DND-41 (cell line): ENCODE results near the gene TEX38.
A peak's percentile ranks its signal among the peaks of the same experiment; 100 is the strongest.

ENCODE experiments used
- ATAC-seq: fragments of 200-7000 bp; cut with Tn5 transposase; 3 replicates; pipeline ENCODE4 v1.9.1; 2021; ENCODE audit warnings: low read depth; ENCODE audit not compliant: insufficient read depth
- DNase-seq: peaks from one replicate; pipeline ENCODE4 v3.0.0-alpha.2; 2020
- H2AFZ ChIP-seq: 2 replicates; pipeline ENCODE4 v1.6.0; 2012; ENCODE audit warnings: low read depth, low read length
- H3K27ac ChIP-seq: 2 replicates; pipeline ENCODE4 v1.5.1; 2012; ENCODE audit warnings: low read length, inconsistent platforms
- H3K27me3 ChIP-seq: fragments of 200-600 bp; sonication (generic); 2 replicates; pipeline ENCODE4 v1.6.0; 2012; ENCODE audit warnings: low read length, mild to moderate bottlenecking, inconsistent platforms; ENCODE audit not compliant: insufficient read depth, poor library complexity
- H3K36me3 ChIP-seq: 2 replicates; pipeline ENCODE4 v1.5.1; 2012; ENCODE audit warnings: low read length, inconsistent platforms; ENCODE audit not compliant: insufficient read depth
- H3K4me1 ChIP-seq: 2 replicates; pipeline ENCODE4 v1.5.1; 2012; ENCODE audit warnings: mild to moderate bottlenecking, low read length; ENCODE audit not compliant: insufficient read depth
- H3K4me2 ChIP-seq: 2 replicates; pipeline ENCODE4 v1.6.0; 2012; ENCODE audit warnings: mild to moderate bottlenecking, moderate library complexity, low read length, inconsistent platforms; ENCODE audit not compliant: insufficient read depth
- H3K4me3 ChIP-seq, 2 experiments: fragments of 200-600 bp in 1 of 2; shearing (Covaris generic) in 1 of 2; 2 replicates each; pipeline ENCODE4 v1.5.1; 2012 to 2016; ENCODE audit warnings: inconsistent platforms in 2 of 2, low read length in 2 of 2, mild to moderate bottlenecking in 2 of 2, low read depth in 1 of 2, moderate library complexity in 1 of 2
- H3K79me2 ChIP-seq: 2 replicates; pipeline ENCODE4 v1.6.0; 2012; ENCODE audit warnings: low read length, inconsistent platforms; ENCODE audit not compliant: insufficient read depth
- H3K9ac ChIP-seq: 2 replicates; pipeline ENCODE4 v1.6.0; 2012; ENCODE audit warnings: low read depth, mild to moderate bottlenecking, inconsistent platforms, low read length, moderate library complexity
- H3K9me3 ChIP-seq: 2 replicates; pipeline ENCODE4 v1.5.1; 2012; ENCODE audit warnings: low read length, moderate library complexity, mild to moderate bottlenecking, inconsistent platforms; ENCODE audit not compliant: insufficient read depth, severe bottlenecking
- H4K20me1 ChIP-seq: 2 replicates; pipeline ENCODE4 v1.6.0; 2012; ENCODE audit warnings: low read length; ENCODE audit not compliant: insufficient read depth
- EZH2 ChIP-seq: IDR thresholded peaks from 3 replicates; pipeline ENCODE4 v1.6.1; 2012; ENCODE audit warnings: borderline replicate concordance, low read depth, mild to moderate bottlenecking, moderate library complexity, low read length, inconsistent platforms; ENCODE audit not compliant: severe bottlenecking
- TF ChIP-seq, protein P1 (sequence below): IDR thresholded peaks from 2 replicates; pipeline ENCODE4 v1.5.1; 2012; ENCODE audit warnings: borderline replicate concordance, low read length, moderate library complexity, mild to moderate bottlenecking; ENCODE audit not compliant: poor library complexity, severe bottlenecking; ENCODE audit errors: extremely low read depth

The TEX38 gene

DNA sequence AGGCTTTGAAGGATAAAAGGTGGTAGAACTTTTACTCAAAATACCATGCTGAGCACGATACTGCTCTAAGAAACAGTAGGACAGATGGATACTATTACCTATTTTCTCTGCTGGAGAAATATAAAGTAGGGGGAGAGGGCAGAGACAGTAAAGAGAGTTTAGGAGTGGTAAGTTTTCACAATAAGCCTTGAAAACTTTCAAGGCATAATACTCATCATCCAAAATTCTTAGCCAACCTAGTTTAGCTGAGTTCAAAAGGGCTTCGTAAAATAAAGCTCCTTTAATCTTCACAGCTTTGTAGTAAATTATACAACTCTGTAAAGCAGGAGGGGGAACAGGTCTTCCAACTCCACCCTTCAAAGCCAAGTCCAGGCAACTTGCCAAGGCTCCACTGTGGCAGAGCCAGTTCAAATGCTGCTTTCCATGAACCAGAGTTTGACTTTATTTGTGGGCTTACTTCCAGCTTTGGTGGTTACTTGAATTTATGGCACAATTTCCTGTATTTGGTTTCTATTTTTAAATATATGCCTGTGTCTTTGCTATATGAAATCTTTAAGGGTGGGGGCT is 15.5 kb downstream of the TEX38 start:
- Histone ChIP-seq H3K4me3 (no peak overlapping the region), H2AFZ (no peak overlapping the region), H3K27me3 (no peaks in the 10 kb centered on the region), H3K4me1 (peaks cover 14% of the 10 kb centered on the region), H3K27ac (no peak overlapping the region), H3K79me2 (no peaks in the 10 kb centered on the region), H3K36me3 (peaks cover 98% of the 10 kb centered on the region), H3K4me2 (no peak overlapping the region), H3K9ac (no peak overlapping the region), H4K20me1 (peaks cover 2% of the 10 kb centered on the region; the same call in 1 of the 2 replicates), H3K9me3 (no peaks in the 10 kb centered on the region)
- peak; percentile 73 for DNase-seq
- TF ChIP-seq, protein P1, sequence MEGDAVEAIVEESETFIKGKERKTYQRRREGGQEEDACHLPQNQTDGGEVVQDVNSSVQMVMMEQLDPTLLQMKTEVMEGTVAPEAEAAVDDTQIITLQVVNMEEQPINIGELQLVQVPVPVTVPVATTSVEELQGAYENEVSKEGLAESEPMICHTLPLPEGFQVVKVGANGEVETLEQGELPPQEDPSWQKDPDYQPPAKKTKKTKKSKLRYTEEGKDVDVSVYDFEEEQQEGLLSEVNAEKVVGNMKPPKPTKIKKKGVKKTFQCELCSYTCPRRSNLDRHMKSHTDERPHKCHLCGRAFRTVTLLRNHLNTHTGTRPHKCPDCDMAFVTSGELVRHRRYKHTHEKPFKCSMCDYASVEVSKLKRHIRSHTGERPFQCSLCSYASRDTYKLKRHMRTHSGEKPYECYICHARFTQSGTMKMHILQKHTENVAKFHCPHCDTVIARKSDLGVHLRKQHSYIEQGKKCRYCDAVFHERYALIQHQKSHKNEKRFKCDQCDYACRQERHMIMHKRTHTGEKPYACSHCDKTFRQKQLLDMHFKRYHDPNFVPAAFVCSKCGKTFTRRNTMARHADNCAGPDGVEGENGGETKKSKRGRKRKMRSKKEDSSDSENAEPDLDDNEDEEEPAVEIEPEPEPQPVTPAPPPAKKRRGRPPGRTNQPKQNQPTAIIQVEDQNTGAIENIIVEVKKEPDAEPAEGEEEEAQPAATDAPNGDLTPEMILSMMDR = no peak
- TF ChIP-seq EZH2 = no peak
- ATAC-seq = peak; percentile 64

DNA sequence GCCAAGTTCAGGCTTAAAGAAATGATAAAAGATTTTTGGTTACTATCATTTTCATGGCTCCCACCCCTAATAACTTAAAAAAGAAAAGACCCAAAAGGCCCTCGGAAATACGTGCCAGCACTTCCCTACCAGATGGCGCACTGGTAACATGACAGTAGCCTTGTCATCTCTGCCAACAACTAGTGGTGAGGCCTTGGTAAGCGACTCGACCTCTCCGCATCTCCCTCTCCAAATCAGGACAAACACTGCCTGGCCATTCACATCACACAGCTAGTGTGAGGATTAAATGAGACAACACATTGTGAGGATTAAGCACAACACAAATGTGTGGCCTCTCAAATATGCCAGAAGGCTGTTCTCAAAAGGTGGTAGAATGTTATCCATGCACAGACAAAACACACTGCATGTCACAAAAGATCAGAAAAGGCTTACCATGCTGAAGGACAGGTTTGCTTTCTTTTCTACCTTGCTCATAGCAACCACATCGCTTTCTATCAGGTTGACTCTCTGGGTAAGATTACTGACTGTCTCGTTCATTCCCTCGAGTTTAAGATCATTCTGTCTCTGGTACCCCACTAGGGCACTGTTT is 16.4 kb downstream of the TEX38 start:
- no peak overlapping the region for H3K9ac ChIP-seq
- ATAC-seq = no peak
- H3K4me2 ChIP-seq = no peak overlapping the region
- no peak for TF ChIP-seq EZH2
- TF ChIP-seq, protein P1 = no peak
- peaks cover 4% of the 10 kb centered on the region; the same call in 1 of the 2 replicates for H4K20me1 ChIP-seq
- H3K27ac ChIP-seq = no peak overlapping the region
- H3K27me3 ChIP-seq = no peaks in the 10 kb centered on the region
- peaks cover 14% of the 10 kb centered on the region for H3K4me1 ChIP-seq
- H3K79me2 ChIP-seq = no peaks in the 10 kb centered on the region
- H2AFZ ChIP-seq = no peak overlapping the region
- no peaks in the 10 kb centered on the region for H3K9me3 ChIP-seq
- peaks cover 98% of the 10 kb centered on the region for H3K36me3 ChIP-seq
- no peak for DNase-seq
- no peak overlapping the region for H3K4me3 ChIP-seq

DNA sequence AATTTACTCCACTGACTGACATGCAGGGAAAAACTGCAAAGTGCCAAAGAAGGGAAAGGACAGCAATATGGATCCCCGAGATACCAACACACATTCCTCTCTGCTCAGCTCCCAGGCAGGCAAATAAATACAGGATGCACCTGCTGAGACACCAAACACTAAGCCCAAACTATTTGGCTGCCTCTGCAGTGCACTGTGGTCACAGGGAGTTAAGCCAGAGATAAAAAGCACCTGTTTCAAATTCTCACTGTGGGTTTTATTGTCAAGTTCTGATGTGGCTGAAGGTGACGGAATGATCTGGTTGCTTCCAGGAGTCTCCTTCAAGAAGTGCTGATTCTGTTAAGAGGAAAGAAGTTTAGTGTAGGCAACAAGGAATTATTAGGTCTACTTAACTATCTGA is 17.7 kb downstream of the TEX38 start:
- Histone ChIP-seq H2AFZ (no peak overlapping the region), H3K4me1 (peaks cover 14% of the 10 kb centered on the region), H4K20me1 (peaks cover 4% of the 10 kb centered on the region; the same call in 1 of the 2 replicates), H3K4me3 (no peak overlapping the region), H3K36me3 (peaks cover 91% of the 10 kb centered on the region), H3K79me2 (no peaks in the 10 kb centered on the region), H3K27ac (0 out of 2 replicates have a peak overlapping the region, but pooled peaks have one; percentile 1), H3K9me3 (no peaks in the 10 kb centered on the region), H3K4me2 (no peak overlapping the region), H3K9ac (no peak overlapping the region), H3K27me3 (no peaks in the 10 kb centered on the region)
- TF ChIP-seq, protein P1 = no peak
- no peak for TF ChIP-seq EZH2
- ATAC-seq (peak; percentile 91), DNase-seq (peak; percentile 59)
